GM19372 (cell line): ENCODE results near the gene NXNL1.
"Not testable (repeated sequence)": the region's sequence is repeated elsewhere in the genome, so short reads cannot be mapped to it uniquely, and the experiment has no call there.

Source experiments
- ATAC-seq: cut with Tn5 transposase; IDR thresholded peaks from one replicate; pipeline ENCODE4 v1.9.1; 2021; ENCODE audit warnings: mild to moderate bottlenecking, low read depth, moderate library complexity; ENCODE audit not compliant: unreplicated experiment

The NXNL1 gene

GRCh38 chr19:17460372-17461230 is at the start of gene NXNL1:
Gene NXNL1, minus strand, starts transcription at chr19:17460926. Its CDS starts 57 bp downstream, at chr19:17460869.
- no peak for ATAC-seq

GRCh38 chr19:17508558-17508933 is 47.8 kb upstream of the NXNL1 start:
- ATAC-seq = not testable (repeated sequence)

- ATAC-seq = no peak
Observed at GRCh38 chr19:17506745-17507144, 46.0 kb upstream of the NXNL1 start.

GRCh38 chr19:17505223-17505622 is 44.5 kb upstream of the NXNL1 start:
- no peak for ATAC-seq

- ATAC-seq = no peak
Observed at GRCh38 chr19:17504456-17504855, 43.7 kb upstream of the NXNL1 start.

GRCh38 chr19:17504030-17504429 is 43.3 kb upstream of the NXNL1 start:
- no peak for ATAC-seq

- no peak for ATAC-seq
Observed at GRCh38 chr19:17503240-17503639, 42.5 kb upstream of the NXNL1 start.

- no peak for ATAC-seq
Observed at GRCh38 chr19:17500447-17501198, 39.9 kb upstream of the NXNL1 start.

- ATAC-seq = no peak
Observed at GRCh38 chr19:17499648-17500446, 39.1 kb upstream of the NXNL1 start.

- not testable (repeated sequence) for ATAC-seq
Observed at GRCh38 chr19:17499025-17499424, 38.3 kb upstream of the NXNL1 start.

GRCh38 chr19:17497149-17497798 is 36.5 kb upstream of the NXNL1 start:
- no peak for ATAC-seq

- no peak for ATAC-seq
Observed at GRCh38 chr19:17496337-17496997, 35.7 kb upstream of the NXNL1 start.

GRCh38 chr19:17495639-17496296 is 35.0 kb upstream of the NXNL1 start:
- no peak for ATAC-seq

- ATAC-seq = no peak
Observed at GRCh38 chr19:17491287-17491686, 30.6 kb upstream of the NXNL1 start.

- ATAC-seq = no peak
Observed at GRCh38 chr19:17490411-17490810, 29.7 kb upstream of the NXNL1 start.

- no peak for ATAC-seq
Observed at GRCh38 chr19:17489392-17490030, 28.8 kb upstream of the NXNL1 start.

GRCh38 chr19:17488593-17489391 is 28.1 kb upstream of the NXNL1 start:
- no peak for ATAC-seq
